ENCODE measurements around the gene ACBD7. TPM values are rescaled to one million over a fixed set of nuclear protein-coding genes. Genes with fewer than 3 reads are reported as not detected.

ACBD7 gene
- polyA plus RNA-seq, 3 donors: 0.07 to 0.13 TPM; not detected in 1

GRCh38 chr10:15097011-15097812, 8.6 kb upstream of the ACBD7 start, which contains the start of gene RPP38:
Gene RPP38, plus strand, starts transcription at chr10:15097355. Its CDS starts 5,960 bp downstream, at chr10:15103315.
- 0% methylated on average over 83 to 84 of the region's 84 CpGs for WGBS, 3 donors
- peak within 1 kb of the TSS; percentile 62 for H3K27ac ChIP-seq (ENCODE audit: low read depth, low read length)

DNA sequence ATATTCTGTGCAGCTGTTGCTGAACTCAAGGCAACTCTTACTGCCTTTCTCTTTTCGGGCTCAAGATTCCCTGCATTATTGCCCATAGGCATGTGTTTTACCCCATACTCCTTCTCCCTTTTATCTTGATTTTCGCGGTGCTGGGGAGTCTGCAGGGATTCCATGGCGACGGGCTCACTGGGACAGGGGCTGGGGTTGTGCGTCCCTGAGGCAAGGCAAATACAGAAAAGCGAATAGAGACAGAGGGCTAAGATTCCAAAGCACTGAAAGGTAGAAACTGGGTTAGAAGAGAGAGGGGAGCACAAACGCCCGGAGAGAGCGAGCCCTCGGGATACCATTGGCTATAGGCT, 8.1 kb upstream of the ACBD7 start:
- no peak overlapping the region for H3K27ac ChIP-seq (ENCODE audit: low read depth, low read length)
- WGBS, 3 donors: 0 to 2% (median 1%) methylated on average over 11 of the region's 11 CpGs

GRCh38 chr10:15092855-15093408, 4.4 kb upstream of the ACBD7 start:
- WGBS, 3 donors: 88 to 95% (median 89%) methylated on average over 16 of the region's 16 CpGs
- no peak overlapping the region for H3K27ac ChIP-seq (ENCODE audit: low read depth, low read length)

DNA sequence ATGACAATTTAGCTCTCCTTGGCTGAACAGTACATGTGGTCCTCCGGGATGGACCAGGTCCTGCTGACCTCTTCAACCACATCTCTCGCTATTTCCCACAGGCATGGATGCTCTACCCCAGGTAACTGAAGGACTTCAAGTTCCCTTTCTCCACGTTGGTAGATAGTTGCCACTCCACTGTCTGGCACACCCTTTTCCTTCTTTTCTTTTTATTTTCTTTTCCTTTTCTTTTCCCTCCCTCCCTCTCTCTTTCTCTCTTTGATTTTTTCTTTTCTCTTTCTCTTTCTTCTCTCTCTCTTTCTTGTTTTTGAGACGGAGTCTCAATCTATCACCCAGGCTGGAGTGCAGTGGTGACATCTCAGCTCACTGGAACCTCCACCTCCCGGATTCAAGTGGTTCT, 2.8 kb upstream of the ACBD7 start:
- no peak overlapping the region for H3K27ac ChIP-seq (ENCODE audit: low read depth, low read length)
- WGBS, 3 donors: 83 to 87% (median 84%) methylated on average over 5 of the region's 5 CpGs

DNA sequence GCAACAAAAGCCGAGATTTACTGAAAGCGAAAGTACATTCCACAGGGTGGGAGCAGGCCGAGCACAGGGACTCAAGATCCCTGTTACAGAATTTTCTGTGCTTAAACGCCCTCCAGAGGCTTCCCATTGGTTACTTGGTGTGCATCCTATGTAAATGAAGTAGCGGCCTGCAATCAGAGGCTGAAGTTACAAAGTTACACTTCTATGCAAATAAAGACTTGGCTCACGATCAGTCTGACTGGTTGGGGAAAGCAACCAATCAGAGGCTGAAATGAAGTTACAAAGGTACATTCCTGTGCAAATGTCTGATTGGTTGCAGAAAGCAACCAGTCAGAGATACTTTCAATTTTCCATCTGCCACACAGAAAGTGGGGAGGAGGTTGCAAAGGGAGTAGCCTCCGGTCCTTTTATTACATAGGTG, 4.1 kb downstream of the ACBD7 start:
- 28 to 38% (median 34%) methylated on average over 7 of the region's 7 CpGs for WGBS, 3 donors
- H3K27ac ChIP-seq (ENCODE audit: low read depth, low read length): no peak overlapping the region

DNA sequence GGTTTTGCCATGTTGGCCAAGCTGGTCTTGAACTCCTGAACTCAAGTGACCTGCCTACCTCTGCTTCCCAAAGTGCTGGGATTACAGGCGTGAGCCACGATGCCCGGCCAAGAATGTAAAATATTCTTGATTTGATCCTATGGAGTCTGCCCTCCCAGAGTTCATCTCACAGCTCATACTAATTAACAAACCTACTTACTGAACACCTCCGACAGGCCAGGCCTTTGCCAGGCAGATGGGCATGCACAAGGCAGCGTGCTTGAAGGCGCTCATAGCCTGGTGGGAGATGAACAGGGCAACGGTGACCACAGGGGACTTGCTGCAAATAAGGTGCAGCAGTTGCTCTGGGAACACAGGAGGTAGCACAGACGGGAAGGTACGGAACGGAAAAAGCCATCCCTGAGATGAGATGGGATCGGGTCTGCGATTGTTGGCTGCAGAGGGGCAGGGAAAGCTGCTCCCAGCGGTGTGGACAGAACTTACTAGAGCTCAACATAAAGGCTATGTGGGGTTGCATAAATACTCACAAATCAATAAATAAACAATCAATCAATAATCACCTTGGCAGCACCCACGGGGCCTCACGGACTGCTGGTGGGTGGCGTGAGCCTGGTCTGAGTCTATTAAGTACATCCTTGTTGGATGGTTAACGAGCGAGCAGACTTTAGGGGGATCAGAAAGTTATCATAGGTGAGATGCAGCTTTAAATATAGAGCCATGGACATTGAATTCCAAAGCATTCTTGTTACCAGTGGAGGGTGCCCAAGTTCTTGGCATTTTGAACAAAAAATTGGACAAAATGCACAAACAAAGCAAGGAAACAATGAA, 4.7 kb downstream of the ACBD7 start:
- WGBS, 3 donors: 73 to 75% (median 74%) methylated on average over 18 of the region's 18 CpGs
- no peak overlapping the region for H3K27ac ChIP-seq (ENCODE audit: low read depth, low read length)

DNA sequence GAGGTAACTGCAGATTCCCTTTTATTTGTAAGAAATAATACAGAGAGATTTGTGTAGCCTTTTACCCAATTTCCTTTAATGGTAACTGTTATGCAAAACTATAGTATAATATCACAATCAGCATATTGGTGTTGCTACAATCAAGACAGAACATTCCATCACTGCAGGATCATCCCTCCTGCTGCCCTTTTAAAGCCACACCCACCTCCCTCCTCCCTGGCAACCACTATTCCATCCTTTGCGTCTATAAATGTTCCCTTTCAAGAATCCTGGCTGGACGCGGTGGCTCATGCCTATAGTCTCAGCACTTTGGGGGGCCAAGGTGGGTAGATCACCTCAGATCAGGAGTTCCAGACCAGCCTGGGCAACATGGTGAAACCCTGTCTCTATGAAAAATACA, 13.2 kb downstream of the ACBD7 start:
- H3K27ac ChIP-seq (ENCODE audit: low read depth, low read length): no peak overlapping the region
- WGBS, 3 donors: 88 to 96% (median 95%) methylated on average over 3 of the region's 3 CpGs

DNA sequence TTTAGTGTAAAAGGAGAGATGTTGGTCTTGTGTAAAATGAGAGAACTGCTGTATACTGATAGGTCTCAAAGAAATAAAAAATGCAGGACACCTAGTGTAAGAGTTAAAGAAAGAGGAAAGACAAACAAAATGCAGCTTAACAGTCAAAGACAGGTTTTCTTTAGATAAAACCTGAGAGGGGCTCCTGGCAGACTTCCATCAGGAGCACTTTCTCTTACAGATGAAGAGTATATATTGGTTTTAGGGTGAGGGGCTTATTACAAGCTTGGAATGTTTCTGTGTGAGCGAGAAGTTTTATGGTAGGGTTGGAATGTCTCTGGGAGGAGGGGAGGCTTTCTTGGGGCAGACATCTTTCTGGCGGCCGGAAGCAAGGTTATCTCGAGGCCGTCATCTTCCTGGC, 16.2 kb downstream of the ACBD7 start:
- 90 to 96% (median 93%) methylated on average over 5 of the region's 5 CpGs for WGBS, 3 donors

DNA sequence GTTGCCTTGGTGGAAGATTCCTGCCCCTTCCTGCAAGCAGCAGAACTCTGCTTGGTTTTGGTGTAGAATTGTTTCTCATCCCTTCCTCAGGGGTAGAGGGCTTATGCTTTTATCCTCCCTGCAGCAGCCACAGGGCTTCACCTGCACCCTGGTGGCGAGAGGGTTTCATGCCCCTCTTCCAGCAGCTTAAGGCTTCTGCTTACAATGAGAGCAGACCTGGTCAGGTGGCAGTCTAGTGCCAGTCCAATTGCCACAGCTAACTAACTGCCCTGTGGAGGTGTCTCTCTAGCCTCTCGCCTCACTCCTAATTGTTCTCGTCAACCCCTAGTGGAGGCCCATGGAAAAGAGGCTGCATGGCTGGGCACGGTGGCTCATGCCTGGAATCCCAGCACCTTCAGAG, 19.3 kb downstream of the ACBD7 start:
- H3K27ac ChIP-seq (ENCODE audit: low read depth, low read length): no peak overlapping the region
- WGBS, 3 donors: 68 to 83% (median 75%) methylated on average over 4 of the region's 4 CpGs

More for the DNA sequence above, 16.2 kb downstream of the ACBD7 start:
- no peak overlapping the region for H3K27ac ChIP-seq (ENCODE audit: low read depth, low read length)

GRCh38 chr10:15068802-15069201, 19.8 kb downstream of the ACBD7 start:
- 82 to 92% (median 91%) methylated on average over 3 of the region's 3 CpGs for WGBS, 3 donors
- H3K27ac ChIP-seq (ENCODE audit: low read depth, low read length): no peak overlapping the region

- no peak overlapping the region for H3K27ac ChIP-seq (ENCODE audit: low read depth, low read length)
- WGBS, 3 donors: 85 to 94% (median 89%) methylated on average over 5 of the region's 5 CpGs
Measured at GRCh38 chr10:15067154-15067553, 21.4 kb downstream of the ACBD7 start.

GRCh38 chr10:15060638-15061037, 27.9 kb downstream of the ACBD7 start:
- H3K27ac ChIP-seq (ENCODE audit: low read depth, low read length): no peak overlapping the region
- WGBS, 3 donors: 73 to 85% (median 84%) methylated on average over 2 of the region's 2 CpGs

- H3K27ac ChIP-seq (ENCODE audit: low read depth, low read length): no peak overlapping the region
- whole genome bisulfite sequencing, 3 donors: 81 to 94% (median 82%) methylated on average over 4 of the region's 4 CpGs
Measured at GRCh38 chr10:15059914-15060313, 28.7 kb downstream of the ACBD7 start.

DNA sequence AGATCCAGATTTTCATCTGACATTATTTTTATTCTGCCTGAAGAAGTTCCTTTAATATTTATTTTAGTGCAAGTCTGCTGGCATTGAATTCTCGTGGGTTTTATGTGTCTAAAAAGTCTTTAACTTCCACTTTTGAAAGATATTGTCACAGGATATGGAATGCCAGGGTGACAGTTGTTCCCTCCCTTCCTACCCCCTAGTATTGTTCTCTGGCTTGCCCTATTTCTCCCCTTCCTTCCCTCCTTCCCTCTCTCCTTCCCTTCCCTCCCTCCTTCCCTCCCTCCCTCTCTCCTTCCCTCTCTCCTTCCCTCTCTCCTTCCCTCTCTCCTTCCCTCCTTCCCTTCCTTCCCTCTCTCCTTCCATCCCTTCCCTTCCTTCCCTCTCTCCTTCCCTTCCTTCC, 29.9 kb downstream of the ACBD7 start:
- WGBS, 3 donors: 49 to 77% (median 55%) methylated on average over 1 of the region's 1 CpG
- H3K27ac ChIP-seq (ENCODE audit: low read depth, low read length): no peak overlapping the region

DNA sequence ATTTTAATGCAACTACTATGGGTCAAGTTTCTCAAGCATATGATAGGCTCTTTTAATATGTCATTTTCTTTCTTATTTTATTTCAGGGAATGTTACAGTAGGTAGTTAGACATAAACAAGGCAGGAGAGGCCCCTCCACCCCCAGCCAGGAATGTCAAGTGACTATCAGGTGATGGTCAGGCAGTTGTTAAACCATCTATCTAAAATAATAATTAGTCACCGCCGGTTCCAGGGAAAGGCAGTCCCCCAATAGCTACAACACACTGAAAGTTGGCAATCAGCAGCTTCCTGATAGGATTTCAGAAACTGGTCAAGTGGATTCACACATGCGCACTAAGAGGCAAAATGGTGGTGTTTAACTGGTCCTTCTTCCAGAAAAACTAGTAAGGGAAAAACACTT, 35.5 kb downstream of the ACBD7 start:
- WGBS, 3 donors: 90 to 91% (median 91%) methylated on average over 3 of the region's 3 CpGs
- no peak overlapping the region for H3K27ac ChIP-seq (ENCODE audit: low read depth, low read length)

DNA sequence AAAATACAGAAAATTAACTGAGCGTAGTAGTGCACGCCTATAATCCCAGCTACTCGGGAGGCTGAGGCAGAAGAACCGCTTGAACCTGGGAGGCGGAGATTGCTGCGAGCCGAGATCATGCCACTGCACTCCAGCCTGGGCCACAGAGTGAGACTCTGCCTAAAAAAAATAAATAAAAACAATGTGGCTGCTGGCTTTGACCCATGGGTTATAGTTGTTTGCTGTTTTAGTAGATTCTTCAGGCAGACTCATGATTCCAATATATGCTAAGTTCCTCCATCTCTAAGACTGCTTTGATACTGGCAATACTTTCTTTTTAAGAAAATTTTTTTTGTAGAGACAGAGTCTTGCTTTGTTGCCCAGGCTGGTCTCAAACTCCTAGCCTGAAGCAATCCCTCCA, 36.5 kb downstream of the ACBD7 start:
- WGBS, 3 donors: 91 to 92% (median 92%) methylated on average over 7 of the region's 7 CpGs
- no peak overlapping the region for H3K27ac ChIP-seq (ENCODE audit: low read depth, low read length)

DNA sequence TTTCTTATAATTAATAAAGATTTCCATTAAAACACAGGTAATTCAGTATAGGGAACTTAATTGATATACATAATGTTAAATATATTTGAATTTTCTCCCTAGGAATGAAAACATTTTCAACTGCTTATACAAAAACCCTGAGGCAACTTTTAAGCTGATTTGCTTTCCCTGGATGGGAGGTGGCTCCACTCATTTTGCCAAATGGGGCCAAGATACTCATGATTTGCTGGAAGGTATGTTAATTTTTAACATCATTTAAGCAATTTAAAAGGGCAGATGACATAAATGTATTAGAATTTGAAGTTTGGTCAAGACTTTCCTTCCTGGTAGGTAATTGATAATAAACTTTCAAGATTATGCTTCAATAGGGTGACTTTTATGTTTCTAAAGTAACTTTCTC, 39.0 kb downstream of the ACBD7 start:
- H3K27ac ChIP-seq (ENCODE audit: low read depth, low read length): no peak overlapping the region

- no peak overlapping the region for H3K27ac ChIP-seq (ENCODE audit: low read depth, low read length)
Measured at GRCh38 chr10:15046626-15047025, 42.0 kb downstream of the ACBD7 start.

GRCh38 chr10:15045380-15045779, 43.2 kb downstream of the ACBD7 start:
- WGBS, 3 donors: 84 to 87% (median 87%) methylated on average over 1 of the region's 1 CpG
- no peak overlapping the region for H3K27ac ChIP-seq (ENCODE audit: low read depth, low read length)

More at GRCh38 chr10:15046626-15047025, 42.0 kb downstream of the ACBD7 start:
- WGBS, 3 donors: 66 to 73% (median 72%) methylated on average over 5 of the region's 5 CpGs

All from adipose tissue (tissue), 3 donors.